ENCODE measurements around the gene SMAD7.

Gene SMAD7

DNA sequence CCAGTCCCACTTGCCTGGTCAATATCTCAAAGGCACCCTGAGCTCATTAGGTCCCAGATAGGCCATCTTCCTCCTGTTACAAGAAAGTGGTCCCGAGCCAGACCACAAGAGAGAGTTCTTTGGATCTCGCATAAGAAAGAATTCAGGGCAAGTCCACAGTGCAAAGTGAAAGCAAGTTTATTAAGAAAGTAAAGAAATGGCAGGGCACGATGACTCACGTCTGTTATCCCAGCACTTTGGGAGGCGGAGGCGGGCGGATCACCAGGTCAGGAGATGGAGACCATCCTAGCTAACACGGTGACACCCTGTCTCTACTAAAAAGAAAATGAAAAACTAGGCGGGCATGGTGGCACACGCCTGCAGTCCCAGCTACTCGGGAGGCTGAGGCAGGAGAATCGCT, 10.8 kb upstream of the SMAD7 start:
- DNase-seq (ENCODE audit: low spot score) (peak; percentile 47), FAIRE-seq (no peak)

- FAIRE-seq (peak; percentile 74), DNase-seq (ENCODE audit: low spot score) (peak; percentile 70)
Observed at GRCh38 chr18:48959921-48960920, 9.5 kb upstream of the SMAD7 start.

GRCh38 chr18:48959551-48959920, 8.8 kb upstream of the SMAD7 start:
- FAIRE-seq (no peak), DNase-seq (ENCODE audit: low spot score) (no peak)

- no peak for FAIRE-seq
- no peak for DNase-seq (ENCODE audit: low spot score)
Observed at GRCh38 chr18:48958951-48959350, 8.2 kb upstream of the SMAD7 start.

- FAIRE-seq (no peak), DNase-seq (ENCODE audit: low spot score) (no peak)
Observed at GRCh38 chr18:48957616-48958015, 6.9 kb upstream of the SMAD7 start.

- no peak for FAIRE-seq
Observed at GRCh38 chr18:48957136-48957535, 6.4 kb upstream of the SMAD7 start.

DNA sequence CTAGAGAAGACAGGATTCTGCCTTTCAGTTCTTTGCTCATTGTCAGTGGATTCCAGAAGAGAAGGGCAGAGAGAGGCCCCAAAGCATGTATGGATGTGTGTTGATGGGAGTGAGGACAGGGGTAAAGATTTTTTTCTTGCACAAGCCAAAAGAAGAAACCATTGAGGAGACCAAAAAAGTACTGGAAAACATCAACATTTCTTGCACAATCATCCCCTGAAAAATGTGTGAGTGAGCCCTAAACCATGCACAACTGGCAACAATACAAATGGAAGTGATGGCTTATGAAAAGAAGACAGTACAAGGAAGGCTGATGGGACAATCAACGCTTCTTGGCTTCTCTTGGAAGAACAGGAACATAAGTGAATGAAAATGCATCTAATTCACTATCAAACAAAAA, 5.6 kb upstream of the SMAD7 start:
- no peak for FAIRE-seq
- no peak for DNase-seq (ENCODE audit: low spot score)

More at GRCh38 chr18:48957136-48957535, 6.4 kb upstream of the SMAD7 start:
- no peak for DNase-seq (ENCODE audit: low spot score)

- FAIRE-seq, result peak; percentile 66
- DNase-seq (ENCODE audit: low spot score), result peak; percentile 81
Observed at GRCh38 chr18:48955830-48956261, 5.1 kb upstream of the SMAD7 start.

- DNase-seq (ENCODE audit: low spot score) (no peak), FAIRE-seq (no peak)
Observed at GRCh38 chr18:48954886-48955819, 4.4 kb upstream of the SMAD7 start.

DNA sequence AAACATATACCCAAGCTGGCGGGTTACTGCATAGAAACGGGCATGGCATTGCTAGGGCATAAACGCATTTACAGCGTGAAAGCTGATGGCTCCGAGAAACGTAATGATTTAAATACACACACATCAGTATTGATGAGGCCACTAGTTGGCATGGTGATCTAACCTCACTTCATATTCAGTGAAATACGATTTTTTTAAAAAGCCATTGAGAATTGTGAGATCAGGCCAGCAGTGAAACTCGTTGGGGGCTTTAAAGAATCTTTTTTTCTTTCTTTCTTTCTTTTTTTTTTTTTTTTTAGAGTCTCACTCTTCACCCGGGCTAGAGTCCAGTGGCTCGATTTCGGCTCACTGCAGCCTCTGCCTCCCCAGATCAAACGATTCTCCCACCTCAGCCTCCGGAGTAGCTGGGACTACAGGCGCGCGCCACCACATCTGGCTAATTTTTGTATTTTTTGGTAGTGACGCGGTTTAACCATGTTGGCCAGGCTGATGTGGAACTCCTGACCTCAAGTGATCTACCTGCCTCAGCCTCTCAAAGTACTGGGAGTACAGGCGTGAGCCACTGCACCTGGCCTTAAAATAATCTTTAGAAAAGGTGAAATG, 2.4 kb upstream of the SMAD7 start:
- FAIRE-seq, result no peak
- DNase-seq (ENCODE audit: low spot score), result no peak

DNA sequence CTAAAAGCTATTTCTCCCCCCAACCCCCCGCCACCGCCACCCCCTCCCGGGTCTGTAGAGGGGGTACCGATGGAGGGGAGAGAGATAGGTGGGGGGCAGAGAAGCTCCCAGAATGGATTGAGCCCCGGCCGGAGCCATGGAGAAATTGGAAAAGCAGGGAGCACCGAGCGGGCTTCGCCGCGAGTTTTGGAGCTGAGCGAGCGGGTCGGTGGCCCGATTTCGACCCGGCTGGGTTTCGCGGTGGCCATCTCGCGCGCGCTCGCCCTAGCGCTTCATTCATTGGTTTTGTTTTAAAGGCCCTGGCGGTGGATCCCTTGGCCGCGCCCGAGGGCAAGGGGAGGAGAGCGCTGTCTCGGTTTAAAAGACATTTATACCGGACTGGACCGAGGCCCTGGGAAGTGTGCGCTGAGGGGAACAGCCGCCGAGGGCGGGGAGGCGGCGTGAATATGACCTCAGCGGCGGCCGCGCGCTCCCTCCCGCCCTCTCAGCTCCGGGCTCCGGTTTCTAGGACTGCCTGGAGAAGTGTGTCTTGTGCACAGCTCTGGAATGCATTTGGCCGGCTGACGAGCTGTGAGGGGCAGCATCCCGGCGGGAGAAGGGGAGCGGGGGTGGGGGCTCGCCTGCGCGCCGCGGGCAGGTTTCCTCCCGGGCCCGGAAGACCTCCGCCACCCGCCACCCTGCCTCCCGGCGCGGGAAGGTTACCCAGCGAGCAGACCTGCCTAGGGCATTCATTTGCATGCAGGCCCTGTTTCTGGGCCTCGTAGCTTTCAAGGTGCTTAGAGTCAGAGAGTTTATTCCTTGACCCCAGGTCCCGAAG, 1.7 kb upstream of the SMAD7 start:
- DNase-seq (ENCODE audit: low spot score) (peak; percentile 78), FAIRE-seq (no peak)

GRCh38 chr18:48951448-48952286, 902 bp upstream of the SMAD7 start:
- no peak for FAIRE-seq
- DNase-seq (ENCODE audit: low spot score), result peak; percentile 75

DNA sequence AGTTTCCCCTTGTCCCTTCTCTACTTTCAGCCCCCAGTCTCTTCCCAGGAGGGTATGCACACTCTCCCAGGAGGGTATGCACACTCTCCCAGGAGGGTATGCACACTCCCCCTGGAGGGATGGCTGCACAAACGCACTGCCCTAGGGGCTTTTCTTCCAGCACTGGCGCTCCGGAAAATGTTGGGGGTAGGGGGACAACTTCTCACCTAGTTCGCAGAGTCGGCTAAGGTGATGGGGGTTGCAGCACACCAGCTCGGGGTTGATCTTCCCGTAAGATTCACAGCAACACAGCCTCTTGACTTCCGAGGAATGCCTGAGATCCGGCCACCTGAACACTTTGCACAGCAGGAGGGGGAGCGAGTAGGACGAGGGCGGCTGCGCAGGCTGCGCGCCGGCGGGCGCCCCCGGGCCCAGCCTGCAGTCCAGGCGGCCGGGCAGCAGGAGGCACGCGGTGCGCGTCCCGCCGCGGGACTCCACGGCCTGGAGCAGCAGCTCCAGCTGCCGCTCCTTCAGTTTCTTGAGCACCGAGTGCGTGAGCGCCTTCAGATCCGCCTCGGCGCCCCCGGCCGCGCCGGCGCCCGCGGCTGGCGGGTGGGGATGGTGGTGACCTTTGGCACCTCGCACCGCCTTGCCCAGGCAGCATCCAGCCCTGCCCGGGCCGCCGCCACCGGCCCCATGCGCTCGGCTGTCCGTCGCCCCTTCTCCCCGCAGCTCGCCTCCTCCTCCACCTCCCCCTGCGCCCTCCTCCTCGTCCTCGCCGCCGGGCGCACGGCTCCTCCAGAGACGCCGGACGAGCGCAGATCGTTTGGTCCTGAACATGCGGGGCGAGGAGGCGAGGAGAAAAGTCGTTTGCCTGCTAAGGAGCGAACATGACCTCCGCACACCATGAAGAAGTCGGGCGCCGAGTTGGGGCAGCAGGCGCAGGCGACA, 894 bp downstream of the SMAD7 start:
- DNase-seq (ENCODE audit: low spot score) (peak; percentile 49), FAIRE-seq (no peak)

DNA sequence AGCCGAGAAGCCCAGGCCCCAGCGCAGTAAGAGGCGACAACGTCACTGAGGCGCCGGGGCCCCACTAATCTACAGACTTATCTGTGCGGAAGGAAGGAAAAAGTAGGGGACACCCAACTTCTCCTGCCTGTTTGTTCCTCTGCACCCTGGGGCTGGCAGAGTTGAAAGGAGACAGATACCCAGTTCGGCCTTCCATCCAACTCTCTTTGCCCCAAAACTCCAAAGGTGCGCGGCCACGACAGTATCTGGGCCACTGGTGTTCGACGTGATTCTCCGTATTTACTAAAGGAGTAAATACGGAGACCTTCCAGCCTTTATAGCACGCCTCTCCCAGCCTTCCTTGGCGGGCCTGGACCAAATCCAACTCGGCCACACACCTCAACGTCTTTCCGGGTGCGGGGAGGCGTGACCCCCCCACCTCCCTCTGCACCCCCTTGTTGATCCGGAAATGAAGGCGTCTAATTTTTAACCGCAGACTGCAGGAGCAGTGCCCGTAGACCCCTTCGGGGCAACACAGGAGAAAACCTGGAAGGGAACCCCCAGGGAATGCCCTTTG, 1.6 kb downstream of the SMAD7 start:
- FAIRE-seq (no peak), DNase-seq (ENCODE audit: low spot score) (peak; percentile 44)

- no peak for FAIRE-seq
- DNase-seq (ENCODE audit: low spot score), result peak; percentile 70
Observed at GRCh38 chr18:48948112-48949049, 2.4 kb downstream of the SMAD7 start.

DNA sequence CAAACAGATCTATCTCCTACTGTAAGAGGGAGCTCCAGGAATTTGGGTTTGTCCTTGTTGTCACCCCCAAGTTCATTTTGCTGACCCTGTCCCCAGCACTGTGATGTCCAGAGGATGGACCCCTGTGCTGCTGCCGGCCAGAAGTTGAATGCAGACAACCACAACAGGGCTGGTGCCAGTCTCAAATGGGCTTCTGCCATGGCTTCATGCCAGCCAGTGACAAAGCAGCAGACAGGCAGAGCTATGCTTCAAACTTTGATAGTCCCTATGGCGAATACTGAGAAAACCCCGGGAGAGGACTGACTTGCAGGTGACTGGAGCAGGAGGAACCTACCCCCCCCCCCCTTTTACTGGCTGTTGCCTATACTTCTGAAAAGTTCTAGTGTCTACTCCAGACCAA, 3.2 kb downstream of the SMAD7 start:
- DNase-seq (ENCODE audit: low spot score), result peak; percentile 72
- FAIRE-seq, result no peak

DNA sequence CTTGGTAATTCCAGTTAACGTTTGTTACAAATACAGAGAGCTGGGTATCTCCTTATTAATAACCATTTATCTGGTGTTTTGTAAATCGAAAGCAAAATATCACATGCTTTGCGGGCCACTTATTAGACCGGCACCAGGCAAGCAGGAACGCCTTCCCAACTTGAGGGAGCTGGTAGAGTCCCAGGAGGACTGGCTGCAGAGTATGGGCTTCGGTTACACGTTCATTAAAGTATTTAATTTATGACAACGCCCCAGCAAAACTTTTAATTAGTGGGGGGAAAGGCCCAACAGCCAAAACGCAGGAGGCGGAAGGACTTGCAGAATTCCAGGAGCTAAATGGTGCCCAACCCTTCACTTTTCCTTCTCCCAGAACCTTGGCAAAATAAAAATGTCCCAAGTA, 3.7 kb downstream of the SMAD7 start:
- no peak for FAIRE-seq
- no peak for DNase-seq (ENCODE audit: low spot score)

Data from RCC 7860 (cell line).